Adipocyte (in vitro differentiated cells): Measurements from ENCODE around the gene GIMAP1.

Experiments
- DNase-seq: peaks from one replicate; pipeline ENCODE4 v3.0.0-alpha.2; 2015; ENCODE audit warnings: low read depth
- H3K27me3 ChIP-seq: replicated peaks from 2 replicates; pipeline ENCODE4 v1.7.0; 2013; ENCODE audit warnings: mild to moderate bottlenecking, low read length, moderate library complexity; ENCODE audit not compliant: control insufficient read depth, insufficient read depth
- H3K36me3 ChIP-seq: 2 replicates; pipeline ENCODE4 v1.7.0; 2013; ENCODE audit warnings: low read length, mild to moderate bottlenecking, moderate library complexity; ENCODE audit not compliant: control insufficient read depth, insufficient read depth, severe bottlenecking
- H3K4me1 ChIP-seq: 2 replicates; pipeline ENCODE4 v1.7.0; 2013; ENCODE audit warnings: mild to moderate bottlenecking, low read length, moderate library complexity; ENCODE audit not compliant: control insufficient read depth, insufficient read depth
- H3K4me3 ChIP-seq: 2 replicates; pipeline ENCODE4 v1.7.0; 2013; ENCODE audit warnings: mild to moderate bottlenecking, low read length, moderate library complexity
- H3K9ac ChIP-seq: 2 replicates; pipeline ENCODE4 v1.7.0; 2013; ENCODE audit warnings: mild to moderate bottlenecking, low read length, moderate library complexity
- H3K9me3 ChIP-seq: 2 replicates; pipeline ENCODE4 v1.7.0; 2013; ENCODE audit warnings: mild to moderate bottlenecking, low read length, moderate library complexity; ENCODE audit not compliant: control insufficient read depth

Gene GIMAP1

DNA sequence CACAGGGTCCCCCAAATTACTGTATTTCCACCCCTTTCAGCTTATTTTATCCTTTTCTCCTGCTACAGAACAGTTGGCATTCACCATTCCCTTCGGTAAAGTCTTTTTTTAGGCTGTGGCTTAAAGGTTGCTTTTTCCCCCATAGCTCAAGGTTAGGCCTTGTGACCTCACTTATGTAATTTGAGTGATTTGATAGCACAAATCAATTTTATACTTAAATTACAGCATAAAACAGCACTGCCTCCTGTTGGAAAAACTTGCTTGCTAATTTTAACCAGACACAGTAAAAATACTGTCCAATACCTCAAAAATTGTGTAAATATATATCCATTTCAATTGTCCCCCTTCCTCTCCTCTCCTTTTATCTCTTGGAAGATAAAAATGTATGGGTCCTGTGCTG lies 7.1 kb downstream of the GIMAP1 start:
- no peak for DNase-seq
- H3K4me3 ChIP-seq: no peak overlapping the region
- no peak overlapping the region for H3K9ac ChIP-seq
- no peaks in the 10 kb centered on the region for H3K36me3 ChIP-seq
- no peaks in the 10 kb centered on the region for H3K27me3 ChIP-seq
- H3K9me3 ChIP-seq: peaks cover 15% of the 10 kb centered on the region
- H3K4me1 ChIP-seq: no peaks in the 10 kb centered on the region

DNA sequence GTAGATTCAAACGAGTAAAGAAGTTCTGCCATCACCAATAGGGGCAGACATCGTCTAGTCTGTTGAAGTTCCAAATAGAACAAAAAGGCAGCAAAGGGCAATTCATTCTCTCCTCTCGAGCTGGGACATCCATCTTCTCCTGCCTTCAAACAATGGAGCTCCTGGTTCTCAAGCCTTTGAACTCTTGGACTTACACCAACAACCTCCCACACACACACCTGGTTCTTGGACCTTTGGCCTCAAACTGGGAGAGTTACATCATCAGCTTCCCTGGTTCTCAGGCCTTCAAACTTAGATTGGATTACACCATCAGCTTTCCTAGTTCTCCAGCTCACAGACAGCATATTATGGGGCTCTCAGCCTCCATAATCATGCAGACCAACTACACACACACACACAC lies 11.0 kb downstream of the GIMAP1 start:
- no peak for DNase-seq
- Histone ChIP-seq H3K27me3 (no peaks in the 10 kb centered on the region), H3K9me3 (peaks cover 18% of the 10 kb centered on the region), H3K4me1 (no peaks in the 10 kb centered on the region), H3K36me3 (no peaks in the 10 kb centered on the region), H3K9ac (no peak overlapping the region), H3K4me3 (no peak overlapping the region)

DNA sequence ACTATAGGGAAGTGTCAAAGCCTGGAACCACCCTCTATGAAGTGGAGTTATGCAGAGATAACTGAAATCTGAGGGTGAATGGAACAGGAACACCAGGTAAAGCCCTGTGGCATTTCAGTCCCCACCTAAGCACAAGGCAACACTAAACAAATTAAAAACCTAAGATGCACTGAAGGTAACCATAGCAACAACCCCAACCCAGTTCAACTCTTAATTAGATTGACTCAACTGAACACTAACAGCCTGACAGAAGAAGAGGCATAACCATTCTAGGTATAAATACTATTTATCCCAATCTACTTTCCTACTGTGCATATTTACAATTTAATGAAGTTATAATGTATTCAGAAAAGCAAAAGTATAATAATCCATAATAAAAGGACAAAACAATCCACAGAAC lies 11.6 kb downstream of the GIMAP1 start:
- no peak for DNase-seq
- H3K4me3 ChIP-seq: no peak overlapping the region
- H3K9ac ChIP-seq: no peak overlapping the region
- no peaks in the 10 kb centered on the region for H3K27me3 ChIP-seq
- no peaks in the 10 kb centered on the region for H3K4me1 ChIP-seq
- no peaks in the 10 kb centered on the region for H3K36me3 ChIP-seq
- H3K9me3 ChIP-seq: peaks cover 18% of the 10 kb centered on the region

DNA sequence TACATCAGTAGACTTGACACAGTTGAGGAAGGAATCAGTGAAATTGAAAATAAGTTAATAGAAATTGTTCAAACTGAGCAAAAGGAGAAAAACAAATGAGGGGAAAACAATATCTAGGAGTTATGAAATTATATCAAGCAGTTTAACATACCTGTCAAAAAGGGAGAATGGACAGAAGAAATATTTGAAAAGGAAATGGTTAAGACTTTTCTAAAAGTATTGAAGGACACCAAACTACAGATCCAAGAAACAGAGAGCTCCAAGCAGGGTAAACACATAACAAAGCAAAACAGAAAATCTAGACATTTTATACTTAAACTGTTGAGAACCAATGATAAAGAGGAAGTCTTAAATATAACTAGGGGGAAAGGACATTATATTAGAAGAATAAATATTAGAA lies 12.2 kb downstream of the GIMAP1 start:
- H3K36me3 ChIP-seq: no peaks in the 10 kb centered on the region
- no peak overlapping the region for H3K9ac ChIP-seq
- H3K9me3 ChIP-seq: peaks cover 18% of the 10 kb centered on the region
- no peaks in the 10 kb centered on the region for H3K27me3 ChIP-seq
- no peaks in the 10 kb centered on the region for H3K4me1 ChIP-seq
- no peak for DNase-seq
- no peak overlapping the region for H3K4me3 ChIP-seq

DNA sequence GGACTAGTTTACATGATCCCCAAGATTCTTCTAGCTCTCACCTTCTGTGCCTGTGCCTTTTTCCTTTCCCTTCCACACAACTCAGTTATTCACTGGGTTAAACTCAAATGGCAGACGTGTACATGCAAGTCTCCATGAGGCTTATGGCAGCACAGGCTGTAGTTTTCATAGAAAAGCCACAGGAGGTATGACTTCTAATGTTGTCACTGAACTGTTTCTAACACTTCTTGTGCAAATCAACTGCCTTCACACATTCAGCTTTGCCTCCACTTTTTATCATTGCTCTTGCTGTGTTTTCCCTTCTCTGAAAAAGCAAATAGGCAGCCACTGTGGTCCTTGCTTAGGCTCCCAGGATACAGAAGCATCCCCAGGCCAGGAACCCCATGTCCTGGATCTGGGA lies 15.5 kb downstream of the GIMAP1 start:
- no peak for DNase-seq
- no peak overlapping the region for H3K4me3 ChIP-seq
- no peak overlapping the region for H3K9ac ChIP-seq
- peaks cover 5% of the 10 kb centered on the region for H3K27me3 ChIP-seq
- H3K9me3 ChIP-seq: peaks cover 11% of the 10 kb centered on the region
- no peaks in the 10 kb centered on the region for H3K36me3 ChIP-seq
- H3K4me1 ChIP-seq: no peaks in the 10 kb centered on the region

DNA sequence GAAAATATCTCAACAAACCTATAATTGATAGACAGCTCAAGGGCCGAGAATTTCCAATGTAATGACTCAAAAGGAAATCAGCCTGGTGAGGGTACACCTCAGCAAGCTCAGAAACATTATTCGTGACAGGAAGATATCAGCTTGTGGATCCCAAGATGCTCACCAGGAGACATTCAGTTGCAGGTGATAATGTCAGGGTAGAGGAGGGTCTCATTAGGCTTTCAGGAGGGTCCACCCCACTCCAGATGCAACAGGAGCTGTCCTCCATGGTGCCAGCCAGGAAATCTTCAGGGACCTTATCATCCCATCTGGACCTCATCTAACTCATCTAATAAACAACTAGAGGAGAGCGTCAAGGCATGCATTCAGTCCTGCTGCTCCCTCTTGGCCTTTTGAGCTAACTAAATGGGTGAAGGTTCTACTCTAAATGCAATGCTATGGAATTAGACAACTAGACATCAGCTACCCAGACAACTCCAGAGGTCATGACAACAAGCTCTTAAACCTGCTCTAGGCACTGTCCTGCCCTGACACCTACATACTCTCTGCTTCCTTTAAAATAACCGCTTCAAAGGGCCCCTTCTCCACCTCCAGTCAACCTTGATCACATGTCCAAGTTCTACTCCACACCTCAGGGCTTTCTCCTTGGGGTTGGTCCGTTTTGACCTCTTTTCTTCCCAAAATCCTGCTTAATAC lies 16.5 kb downstream of the GIMAP1 start:
- DNase-seq: no peak
- no peaks in the 10 kb centered on the region for H3K36me3 ChIP-seq
- H3K9ac ChIP-seq: no peak overlapping the region
- H3K4me1 ChIP-seq: no peaks in the 10 kb centered on the region
- H3K9me3 ChIP-seq: peaks cover 8% of the 10 kb centered on the region
- H3K27me3 ChIP-seq: peaks cover 8% of the 10 kb centered on the region
- no peak overlapping the region for H3K4me3 ChIP-seq

DNA sequence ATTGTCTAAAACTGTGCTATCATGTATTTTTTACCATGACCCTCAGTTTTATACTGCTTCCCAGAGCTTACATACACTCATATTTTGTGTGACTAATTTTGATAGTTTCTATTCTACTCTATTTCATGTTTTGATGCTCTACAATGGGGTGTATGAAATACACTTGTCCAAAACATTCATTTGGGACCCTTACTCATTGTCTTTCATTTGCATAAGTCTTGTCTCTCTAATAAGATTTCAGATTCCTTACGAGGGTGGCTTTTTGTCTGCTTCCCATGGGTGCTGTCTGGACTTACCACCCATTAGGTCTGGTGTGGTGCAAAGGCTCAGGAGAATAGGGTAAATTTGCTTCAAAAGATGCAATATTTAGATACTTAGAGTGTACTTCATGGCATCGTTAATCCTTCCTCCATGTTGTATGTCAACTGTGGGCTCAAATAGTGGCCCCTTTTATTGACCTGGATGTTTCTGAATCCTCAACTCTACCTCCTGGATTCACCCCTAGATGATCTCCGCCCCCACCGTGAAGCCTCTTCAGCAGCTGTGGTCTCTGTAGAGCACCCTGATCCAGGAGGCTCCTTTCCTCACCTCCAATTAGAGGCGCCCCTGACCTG lies 17.2 kb downstream of the GIMAP1 start:
- Histone ChIP-seq H3K4me1 (no peaks in the 10 kb centered on the region), H3K4me3 (no peak overlapping the region), H3K27me3 (peaks cover 11% of the 10 kb centered on the region), H3K9ac (no peak overlapping the region), H3K36me3 (no peaks in the 10 kb centered on the region), H3K9me3 (peaks cover 2% of the 10 kb centered on the region)
- no peak for DNase-seq

DNA sequence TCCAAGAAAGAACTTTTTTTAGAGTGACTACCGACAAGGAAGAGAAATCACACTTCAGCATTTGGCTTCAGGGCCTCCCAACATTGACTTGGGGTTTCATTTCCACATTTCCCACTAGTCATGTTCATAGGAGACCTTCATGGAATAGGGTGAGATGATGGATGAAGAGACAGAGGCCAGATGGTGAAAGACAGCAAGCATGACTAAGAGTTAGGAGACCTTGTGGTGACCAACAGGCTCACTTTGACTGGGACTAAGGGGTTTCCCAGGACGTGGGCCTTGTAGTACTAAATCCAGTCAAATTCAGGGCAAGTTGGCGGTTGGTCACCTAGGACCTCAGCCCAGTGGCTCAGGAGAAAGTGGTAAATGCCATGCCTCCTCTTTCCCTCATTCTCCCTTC lies 17.8 kb downstream of the GIMAP1 start:
- peaks cover 12% of the 10 kb centered on the region for H3K27me3 ChIP-seq
- H3K4me1 ChIP-seq: no peaks in the 10 kb centered on the region

DNA sequence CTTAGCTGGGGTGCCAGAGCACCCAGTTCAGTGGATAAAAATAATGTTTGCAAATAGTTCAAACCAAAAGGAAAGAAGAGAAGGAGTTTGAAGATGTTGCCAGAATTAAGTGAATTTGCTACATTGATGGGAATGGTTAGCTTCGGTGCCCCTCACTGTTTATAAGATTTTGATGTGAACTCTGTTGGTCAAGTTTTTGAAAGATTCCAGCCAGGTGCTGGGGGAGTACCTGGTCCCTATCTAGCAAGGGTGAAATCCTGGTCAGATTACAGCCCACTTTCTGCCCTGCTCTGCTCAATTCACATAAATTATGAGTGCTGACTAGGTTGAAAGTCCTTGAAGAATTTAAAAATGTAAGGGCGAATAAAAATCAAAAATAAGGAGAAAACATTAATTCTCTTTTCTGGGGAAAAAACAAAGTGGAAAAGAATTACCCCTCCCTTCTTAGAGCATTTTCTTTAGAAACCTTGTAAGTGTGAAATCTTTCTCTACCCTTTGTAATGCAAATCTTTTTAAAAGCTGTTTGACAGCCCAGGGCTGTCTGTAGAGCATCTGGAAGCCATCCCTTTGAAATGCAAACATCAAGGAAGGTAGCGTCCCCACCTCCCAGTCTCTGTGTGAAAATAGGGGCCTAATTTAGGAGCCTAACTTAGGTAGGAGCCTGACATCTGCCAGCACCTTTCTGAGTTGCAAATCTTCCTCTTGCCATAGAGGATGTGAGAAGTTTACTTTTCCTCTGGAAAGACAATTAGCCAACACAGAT lies 19.4 kb downstream of the GIMAP1 start:
- DNase-seq: no peak
- Histone ChIP-seq H3K4me3 (no peak overlapping the region), H3K36me3 (no peaks in the 10 kb centered on the region), H3K9me3 (no peaks in the 10 kb centered on the region), H3K4me1 (no peaks in the 10 kb centered on the region), H3K27me3 (peaks cover 17% of the 10 kb centered on the region), H3K9ac (no peak overlapping the region)

More for the DNA sequence above, 17.8 kb downstream of the GIMAP1 start:
- Histone ChIP-seq H3K9me3 (no peaks in the 10 kb centered on the region), H3K4me3 (no peak overlapping the region), H3K9ac (no peak overlapping the region), H3K36me3 (no peaks in the 10 kb centered on the region)
- DNase-seq: no peak

DNA sequence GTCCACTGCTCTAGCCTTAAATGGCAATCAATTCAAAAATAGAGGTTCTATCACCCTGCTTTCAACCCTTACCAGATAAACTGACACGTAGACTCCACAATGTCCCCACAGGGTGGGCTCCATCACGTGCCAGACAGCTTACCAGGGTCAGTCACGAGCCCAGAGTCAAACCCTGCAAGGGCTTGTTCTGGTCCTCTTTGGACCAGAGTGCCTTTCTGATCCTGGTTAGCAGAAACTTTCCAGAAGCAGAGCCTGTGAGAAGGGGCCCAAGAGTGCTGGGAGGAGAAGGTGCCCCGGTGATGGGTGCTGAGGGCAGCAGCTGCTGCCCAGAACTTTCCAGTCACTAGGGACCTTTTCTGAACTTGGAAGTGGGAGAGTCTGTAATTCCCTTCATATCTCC lies 20.5 kb downstream of the GIMAP1 start:
- no peaks in the 10 kb centered on the region for H3K4me1 ChIP-seq
- DNase-seq: no peak
- no peaks in the 10 kb centered on the region for H3K9me3 ChIP-seq
- no peak overlapping the region for H3K4me3 ChIP-seq
- H3K27me3 ChIP-seq: peaks cover 21% of the 10 kb centered on the region
- H3K36me3 ChIP-seq: no peaks in the 10 kb centered on the region
- H3K9ac ChIP-seq: no peak overlapping the region

DNA sequence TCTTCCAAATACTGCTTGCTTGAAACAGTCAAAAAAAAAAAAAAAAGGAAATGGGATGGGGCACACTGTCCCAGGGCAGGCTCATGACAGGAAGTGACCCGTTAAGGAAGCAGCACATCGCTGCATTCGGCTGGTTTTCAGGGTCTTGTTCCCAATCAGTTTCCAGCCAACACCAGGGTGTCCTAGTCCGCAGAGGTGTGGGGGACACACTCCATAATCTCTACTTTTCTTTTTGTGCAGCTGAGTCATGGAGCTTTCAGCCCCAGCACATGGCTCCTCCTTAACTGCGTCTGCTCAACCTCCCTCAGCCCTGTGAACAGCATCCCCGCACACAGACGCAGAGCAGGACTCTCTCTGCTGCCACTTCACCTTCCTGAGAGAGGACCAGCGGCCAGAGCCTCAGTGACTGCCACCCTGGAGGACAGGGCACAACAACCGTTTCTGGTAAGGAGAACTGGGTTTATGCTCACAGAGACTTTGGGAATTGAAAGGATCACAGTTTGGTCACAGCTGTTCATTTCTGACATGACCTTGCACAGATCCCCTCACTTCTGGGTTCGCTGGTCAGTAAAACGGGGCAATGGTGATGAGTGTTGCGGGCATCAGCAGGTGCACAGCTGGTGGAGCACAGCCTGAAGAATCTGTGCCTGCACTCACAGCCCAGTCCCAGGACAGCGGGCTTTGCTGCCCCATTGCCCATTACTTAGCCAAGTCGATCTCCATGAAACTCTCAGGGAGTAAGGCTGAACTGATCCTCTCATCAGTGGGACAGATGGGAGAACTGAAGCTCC lies 21.0 kb downstream of the GIMAP1 start, which contains the start of gene GIMAP5:
TSS of gene GIMAP5 (plus strand) at position 154 of the 791 bp plus-strand sequence. CDS start 3,467 bp downstream, outside the sequence.
- no peak for DNase-seq
- Histone ChIP-seq H3K9ac (no peak within 1 kb of the TSS), H3K27me3 (peaks cover 21% of the 10 kb centered on the region), H3K4me3 (no peak within 1 kb of the TSS), H3K36me3 (no peaks in the 10 kb centered on the region), H3K4me1 (no peaks in the 10 kb centered on the region), H3K9me3 (no peaks in the 10 kb centered on the region)
